GM19193 (cell line): ENCODE measurements around the gene ROBO3.

Experiments
- POLR2A ChIP-seq: IDR thresholded peaks from 4 replicates; pipeline ENCODE4 v1.6.1; 2011; ENCODE audit not compliant: insufficient read depth, insufficient read length; ENCODE audit errors: extremely low read depth

ROBO3 gene

GRCh38 chr11:124865181-124865901, at the start of gene ROBO3:
ROBO3 (plus strand) TSS chr11:124865432; CDS start chr11:124865578, 146 bp downstream.
- no peak for TF ChIP-seq POLR2A

- no peak for TF ChIP-seq POLR2A
These were observed 48.2 kb upstream of the ROBO3 start for GRCh38 chr11:124817036-124817435.

GRCh38 chr11:124821995-124822730, 43.1 kb upstream of the ROBO3 start:
- no peak for TF ChIP-seq POLR2A

GRCh38 chr11:124823512-124824376, 41.5 kb upstream of the ROBO3 start:
- no peak for TF ChIP-seq POLR2A

GRCh38 chr11:124825876-124826275, 39.4 kb upstream of the ROBO3 start:
- no peak for TF ChIP-seq POLR2A

- TF ChIP-seq POLR2A: no peak
These were observed 35.2 kb upstream of the ROBO3 start for GRCh38 chr11:124829986-124830385.

GRCh38 chr11:124830749-124831148, 34.5 kb upstream of the ROBO3 start:
- no peak for TF ChIP-seq POLR2A

GRCh38 chr11:124831897-124832296, 33.3 kb upstream of the ROBO3 start:
- no peak for TF ChIP-seq POLR2A

- TF ChIP-seq POLR2A: no peak
These were observed 32.7 kb upstream of the ROBO3 start for GRCh38 chr11:124832571-124832970.

GRCh38 chr11:124834526-124835180, 30.6 kb upstream of the ROBO3 start:
- TF ChIP-seq POLR2A: no peak

GRCh38 chr11:124835918-124836317, 29.3 kb upstream of the ROBO3 start:
- TF ChIP-seq POLR2A: no peak

GRCh38 chr11:124837491-124837856, 27.8 kb upstream of the ROBO3 start:
- no peak for TF ChIP-seq POLR2A

- TF ChIP-seq POLR2A: no peak
These were observed 26.5 kb upstream of the ROBO3 start for GRCh38 chr11:124838805-124839127.

GRCh38 chr11:124839128-124839971, 25.9 kb upstream of the ROBO3 start:
- no peak for TF ChIP-seq POLR2A
